Calu3 (cell line): ENCODE data around the gene FRMD4B. TPM values are rescaled to one million over a fixed set of nuclear protein-coding genes. Genes with fewer than 3 reads are reported as not detected.
A peak's percentile ranks its signal among the peaks of the same experiment; 100 is the strongest.

ENCODE experiments used
- BruUV-seq: library from RNA; stranded (reverse); fragments of 400-500 nt; replicated peaks from 2 replicates; lab custom pipeline; 2021; lab: Mats Ljungman, UMichigan
- CTCF ChIA-PET: fragments of 300-600 bp; sonication (Branson Sonifier 250); formaldehyde crosslinking; loops from one replicate; lab custom pipeline; 2022; ENCODE audit warnings: antibody characterized with exemption; lab: Charles Lee
- DNase-seq: peaks from one replicate; pipeline ENCODE4 v3.0.0; 2022
- H3K27ac Mint-ChIP-seq: one replicate; pipeline ENCODE4 v1.8.0; 2022; ENCODE audit warnings: mixed read lengths; ENCODE audit not compliant: unreplicated experiment
- H3K27me3 Mint-ChIP-seq: one replicate; pipeline ENCODE4 v1.8.0; 2022; ENCODE audit warnings: mixed read lengths; ENCODE audit not compliant: unreplicated experiment
- H3K36me3 Mint-ChIP-seq: one replicate; pipeline ENCODE4 v1.8.0; 2022; ENCODE audit warnings: mild to moderate bottlenecking, moderate library complexity, mixed read lengths; ENCODE audit not compliant: insufficient read depth, unreplicated experiment
- H3K4me1 Mint-ChIP-seq: one replicate; pipeline ENCODE4 v1.8.0; 2022; ENCODE audit warnings: mild to moderate bottlenecking, low read depth, mixed read lengths; ENCODE audit not compliant: unreplicated experiment
- H3K4me3 Mint-ChIP-seq: one replicate; pipeline ENCODE4 v1.8.0; 2022; ENCODE audit warnings: mild to moderate bottlenecking, low read depth, moderate library complexity, mixed read lengths; ENCODE audit not compliant: unreplicated experiment
- H3K9me3 Mint-ChIP-seq: one replicate; pipeline ENCODE4 v1.8.0; 2022; ENCODE audit warnings: low read depth, mixed read lengths; ENCODE audit not compliant: unreplicated experiment
- intact Hi-C: fragments of 100-400 bp; cut with micrococcal nuclease; formaldehyde crosslinking; loops from one replicate; pipeline ENCODE4 v1.10.0; 2022; ENCODE audit not compliant: unreplicated experiment
- total RNA-seq: library from RNA; stranded (reverse); gene quantifications from 2 replicates; pipeline ENCODE4 v1.2.3, GENCODE V29; 2022
- TF ChIP-seq, protein P1 (sequence below): fragments of 200-600 bp; IDR thresholded peaks from one replicate; pipeline ENCODE4 v1.8.0; 2022; ENCODE audit warnings: antibody characterized with exemption; ENCODE audit not compliant: unreplicated experiment

The FRMD4B gene
- total RNA-seq, 1 experiment from 2014 or later, result 16.7 TPM

DNA sequence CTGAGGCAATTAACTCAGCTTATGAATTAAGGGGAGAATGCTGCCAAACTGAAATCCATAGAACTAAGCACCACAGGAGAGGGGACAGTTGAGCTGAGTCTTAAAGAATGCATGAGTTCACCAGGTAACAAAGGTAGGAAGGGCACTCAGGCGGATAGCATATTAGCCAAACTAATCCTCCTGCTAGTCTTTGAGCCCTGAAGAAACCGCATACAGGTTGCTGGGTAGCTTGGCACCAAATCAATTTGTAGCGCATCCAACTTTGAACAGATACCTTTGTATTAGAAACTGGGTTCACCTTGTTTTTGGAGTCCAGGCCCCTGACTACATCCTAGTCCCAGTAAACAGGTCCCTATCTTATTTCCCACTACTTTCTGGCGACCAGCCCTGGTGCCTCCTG is 93.7 kb downstream of the FRMD4B start:
- H3K27me3 Mint-ChIP-seq, result no peaks in the 10 kb centered on the region
- no peaks in the 10 kb centered on the region for H3K36me3 Mint-ChIP-seq
- no TSS peak for BruUV-seq
- no peak for DNase-seq
- no peaks in the 10 kb centered on the region for H3K9me3 Mint-ChIP-seq
- no peak overlapping the region for H3K27ac Mint-ChIP-seq
- CTCF ChIA-PET, result interaction anchor here (0.6 kb wide), 1 partner anchor 271 kb away, joined by 6 read pairs; no protein-coding TSS in a partner anchor
- H3K4me1 Mint-ChIP-seq, result peaks cover 27% of the 10 kb centered on the region
- intact Hi-C loops, result no loop called here
- H3K4me3 Mint-ChIP-seq, result no peak overlapping the region
- TF ChIP-seq, protein P1, sequence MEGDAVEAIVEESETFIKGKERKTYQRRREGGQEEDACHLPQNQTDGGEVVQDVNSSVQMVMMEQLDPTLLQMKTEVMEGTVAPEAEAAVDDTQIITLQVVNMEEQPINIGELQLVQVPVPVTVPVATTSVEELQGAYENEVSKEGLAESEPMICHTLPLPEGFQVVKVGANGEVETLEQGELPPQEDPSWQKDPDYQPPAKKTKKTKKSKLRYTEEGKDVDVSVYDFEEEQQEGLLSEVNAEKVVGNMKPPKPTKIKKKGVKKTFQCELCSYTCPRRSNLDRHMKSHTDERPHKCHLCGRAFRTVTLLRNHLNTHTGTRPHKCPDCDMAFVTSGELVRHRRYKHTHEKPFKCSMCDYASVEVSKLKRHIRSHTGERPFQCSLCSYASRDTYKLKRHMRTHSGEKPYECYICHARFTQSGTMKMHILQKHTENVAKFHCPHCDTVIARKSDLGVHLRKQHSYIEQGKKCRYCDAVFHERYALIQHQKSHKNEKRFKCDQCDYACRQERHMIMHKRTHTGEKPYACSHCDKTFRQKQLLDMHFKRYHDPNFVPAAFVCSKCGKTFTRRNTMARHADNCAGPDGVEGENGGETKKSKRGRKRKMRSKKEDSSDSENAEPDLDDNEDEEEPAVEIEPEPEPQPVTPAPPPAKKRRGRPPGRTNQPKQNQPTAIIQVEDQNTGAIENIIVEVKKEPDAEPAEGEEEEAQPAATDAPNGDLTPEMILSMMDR, result no peak

DNA sequence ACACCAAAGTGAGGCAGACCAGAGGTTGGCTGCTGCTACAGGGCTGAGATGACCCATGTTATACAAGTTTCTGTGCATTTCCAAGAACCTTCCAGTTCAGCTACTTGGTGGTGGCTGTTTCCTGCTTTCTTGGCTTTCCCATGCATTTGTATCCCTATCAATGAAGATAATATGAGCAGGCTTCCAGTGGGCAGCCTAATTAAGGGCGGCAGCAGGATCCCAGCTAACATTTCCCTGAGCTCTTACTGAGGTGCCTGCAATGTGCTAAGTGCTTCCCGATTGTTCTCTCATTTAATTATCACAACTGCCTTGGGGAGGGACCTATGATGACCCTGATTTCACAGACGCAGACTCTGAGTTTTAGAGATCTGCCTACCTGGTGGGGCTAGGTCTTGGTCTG is 95.5 kb downstream of the FRMD4B start:
- H3K4me3 Mint-ChIP-seq, result no peak overlapping the region
- H3K36me3 Mint-ChIP-seq, result no peaks in the 10 kb centered on the region
- H3K27ac Mint-ChIP-seq, result no peak overlapping the region
- DNase-seq, result no peak
- H3K9me3 Mint-ChIP-seq, result no peaks in the 10 kb centered on the region
- no peaks in the 10 kb centered on the region for H3K27me3 Mint-ChIP-seq
- TF ChIP-seq, protein P1, result no peak
- no TSS peak for BruUV-seq
- intact Hi-C loops, result no loop called here
- CTCF ChIA-PET, result no interaction called here
- peaks cover 27% of the 10 kb centered on the region for H3K4me1 Mint-ChIP-seq

- TF ChIP-seq, protein P1, result no peak
- H3K27ac Mint-ChIP-seq, result no peak overlapping the region
- no peaks in the 10 kb centered on the region for H3K27me3 Mint-ChIP-seq
- intact Hi-C loops, result no loop called here
- no peak overlapping the region for H3K4me3 Mint-ChIP-seq
- no peaks in the 10 kb centered on the region for H3K36me3 Mint-ChIP-seq
- H3K4me1 Mint-ChIP-seq, result peaks cover 27% of the 10 kb centered on the region
- H3K9me3 Mint-ChIP-seq, result no peaks in the 10 kb centered on the region
- DNase-seq, result no peak
- CTCF ChIA-PET, result no interaction called here
- no TSS peak for BruUV-seq
These were observed 95.9 kb downstream of the FRMD4B start for GRCh38 chr3:69290006-69290405.

- CTCF ChIA-PET, result interaction anchor here (0.6 to 1.4 kb wide), 6 partner anchors 9 to 264 kb away, joined by 3 to 12 read pairs (median 4); no protein-coding TSS in a partner anchor
- peak overlapping the region; percentile 8 for H3K4me3 Mint-ChIP-seq
These were observed 97.6 kb downstream of the FRMD4B start for GRCh38 chr3:69288161-69288895.

More at GRCh38 chr3:69288161-69288895, 97.6 kb downstream of the FRMD4B start:
- H3K27me3 Mint-ChIP-seq, result no peaks in the 10 kb centered on the region
- TF ChIP-seq, protein P1, result no peak
- intact Hi-C loops, result no loop called here
- DNase-seq, result peak; percentile 20
- no peaks in the 10 kb centered on the region for H3K36me3 Mint-ChIP-seq
- H3K4me1 Mint-ChIP-seq, result peaks cover 14% of the 10 kb centered on the region
- peak overlapping the region; percentile 71 for H3K27ac Mint-ChIP-seq
- H3K9me3 Mint-ChIP-seq, result no peaks in the 10 kb centered on the region
- BruUV-seq, result no TSS peak
